Measurements from ENCODE around the gene CLPSL2.
A peak's percentile ranks its signal among the peaks of the same experiment; 100 is the strongest.

DNA sequence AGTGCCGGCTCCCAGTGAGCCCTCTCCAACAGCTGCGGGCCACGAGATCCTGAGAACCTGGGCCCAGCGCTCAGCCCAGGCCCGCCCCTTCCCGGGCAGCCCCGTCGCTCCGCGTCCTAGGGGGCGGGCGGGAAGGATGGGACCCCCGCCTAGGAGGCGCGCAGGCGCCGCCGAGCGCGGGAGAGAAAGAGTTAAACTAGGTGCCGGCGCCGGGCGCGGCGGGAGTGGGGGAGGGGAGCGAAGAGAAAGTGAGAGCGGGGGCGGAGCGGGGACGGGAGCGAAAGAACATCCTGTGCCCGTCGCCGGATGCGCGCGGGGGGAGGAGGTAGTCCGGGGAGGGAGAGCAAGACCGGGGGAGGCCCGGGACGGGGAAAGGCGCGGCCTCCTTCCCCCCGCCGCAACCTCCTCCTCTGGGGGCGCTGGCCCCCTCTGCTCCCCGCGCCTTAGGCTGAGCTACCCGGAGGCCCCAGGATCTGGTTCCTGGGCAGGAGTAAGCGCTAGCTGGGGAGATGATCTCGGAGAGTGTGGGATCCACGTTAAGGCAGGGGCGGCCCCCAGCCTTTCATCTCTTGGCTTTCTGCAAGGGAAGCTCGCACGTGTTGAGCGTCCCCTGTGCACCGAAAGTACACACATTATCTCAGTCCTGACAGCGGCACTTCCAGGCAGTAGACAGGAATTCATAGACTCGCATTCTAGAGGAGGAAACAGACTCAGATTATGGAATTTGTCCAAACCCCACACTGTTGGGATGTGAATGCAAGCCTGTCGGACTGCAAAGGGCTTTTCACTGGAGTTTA, 44.5 kb upstream of the CLPSL2 start:
- TF ChIP-seq, protein P1, sequence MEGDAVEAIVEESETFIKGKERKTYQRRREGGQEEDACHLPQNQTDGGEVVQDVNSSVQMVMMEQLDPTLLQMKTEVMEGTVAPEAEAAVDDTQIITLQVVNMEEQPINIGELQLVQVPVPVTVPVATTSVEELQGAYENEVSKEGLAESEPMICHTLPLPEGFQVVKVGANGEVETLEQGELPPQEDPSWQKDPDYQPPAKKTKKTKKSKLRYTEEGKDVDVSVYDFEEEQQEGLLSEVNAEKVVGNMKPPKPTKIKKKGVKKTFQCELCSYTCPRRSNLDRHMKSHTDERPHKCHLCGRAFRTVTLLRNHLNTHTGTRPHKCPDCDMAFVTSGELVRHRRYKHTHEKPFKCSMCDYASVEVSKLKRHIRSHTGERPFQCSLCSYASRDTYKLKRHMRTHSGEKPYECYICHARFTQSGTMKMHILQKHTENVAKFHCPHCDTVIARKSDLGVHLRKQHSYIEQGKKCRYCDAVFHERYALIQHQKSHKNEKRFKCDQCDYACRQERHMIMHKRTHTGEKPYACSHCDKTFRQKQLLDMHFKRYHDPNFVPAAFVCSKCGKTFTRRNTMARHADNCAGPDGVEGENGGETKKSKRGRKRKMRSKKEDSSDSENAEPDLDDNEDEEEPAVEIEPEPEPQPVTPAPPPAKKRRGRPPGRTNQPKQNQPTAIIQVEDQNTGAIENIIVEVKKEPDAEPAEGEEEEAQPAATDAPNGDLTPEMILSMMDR (IDR thresholded peaks at IDR 0.05), result peak in 2 of 5 experiments; percentile 8 to 16
- peak; percentile 99 for TF ChIP-seq EP300 (IDR thresholded peaks at IDR 0.05; ENCODE audit: low read depth)
- TF ChIP-seq POLR2A (IDR thresholded peaks at IDR 0.05), result peak; percentile 65

Measured in transverse colon (tissue), 3 donors.